NCI-H2029 treated with DMSO at 0.1 percent for 48 hours (cell line): Measurements from ENCODE around the gene ZNF354C.
"Not testable (repeated sequence)": the region's sequence is repeated elsewhere in the genome, so short reads cannot be mapped to it uniquely, and the experiment has no call there.

Source experiments
- DNase-seq: peaks from one replicate; lab custom pipeline; 2025; lab: John Stamatoyannopoulos, UW

The ZNF354C gene

DNA sequence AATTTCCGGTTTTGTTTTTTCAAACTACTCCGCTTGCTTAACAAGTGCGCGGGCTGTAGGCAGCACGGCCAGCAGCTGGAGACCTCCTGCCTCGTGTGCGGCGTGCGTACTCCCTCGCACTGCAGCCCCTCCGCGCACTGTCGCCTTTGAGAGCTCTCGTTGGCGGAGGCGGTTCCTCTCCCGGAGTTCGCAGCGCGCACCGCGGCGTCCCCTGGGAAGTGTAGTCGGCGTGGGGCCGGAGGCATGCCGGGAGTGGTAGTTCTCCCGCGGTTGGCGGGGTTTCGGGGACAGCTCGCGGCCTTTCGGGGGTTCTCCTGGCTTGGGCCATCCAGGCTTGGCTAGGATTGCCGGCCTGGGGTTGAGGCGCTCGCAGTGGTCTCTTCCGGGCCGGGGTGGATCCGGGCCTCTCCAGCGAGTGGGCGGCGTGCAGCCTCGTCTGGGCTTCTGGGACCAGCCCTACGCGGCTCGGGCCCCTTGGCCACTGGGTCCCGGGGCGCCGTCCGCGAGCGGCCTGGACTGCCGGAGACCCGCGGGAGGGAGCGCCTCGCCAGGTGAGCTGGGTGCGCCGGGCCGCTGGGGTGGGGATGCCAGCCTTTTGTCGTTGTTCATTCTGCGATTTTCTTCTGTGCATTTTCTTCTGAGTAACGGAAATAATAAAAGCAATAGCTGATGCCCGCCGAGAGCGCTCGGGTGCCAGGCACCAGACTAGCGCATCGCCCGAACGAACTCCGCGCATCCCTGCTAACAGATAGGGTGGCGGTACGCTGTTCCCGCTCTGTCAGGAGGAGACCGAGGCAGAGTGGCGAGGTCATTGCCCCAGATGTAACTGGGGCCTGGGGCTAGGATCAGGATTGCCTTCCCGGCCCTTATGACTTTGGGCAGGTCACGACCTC, at the start of gene ZNF354C:
Gene ZNF354C (plus strand): TSS at position 258 of the 893 bp plus-strand sequence. CDS start 1,696 bp downstream, outside the sequence.
- DNase-seq, result peak; percentile 45

DNA sequence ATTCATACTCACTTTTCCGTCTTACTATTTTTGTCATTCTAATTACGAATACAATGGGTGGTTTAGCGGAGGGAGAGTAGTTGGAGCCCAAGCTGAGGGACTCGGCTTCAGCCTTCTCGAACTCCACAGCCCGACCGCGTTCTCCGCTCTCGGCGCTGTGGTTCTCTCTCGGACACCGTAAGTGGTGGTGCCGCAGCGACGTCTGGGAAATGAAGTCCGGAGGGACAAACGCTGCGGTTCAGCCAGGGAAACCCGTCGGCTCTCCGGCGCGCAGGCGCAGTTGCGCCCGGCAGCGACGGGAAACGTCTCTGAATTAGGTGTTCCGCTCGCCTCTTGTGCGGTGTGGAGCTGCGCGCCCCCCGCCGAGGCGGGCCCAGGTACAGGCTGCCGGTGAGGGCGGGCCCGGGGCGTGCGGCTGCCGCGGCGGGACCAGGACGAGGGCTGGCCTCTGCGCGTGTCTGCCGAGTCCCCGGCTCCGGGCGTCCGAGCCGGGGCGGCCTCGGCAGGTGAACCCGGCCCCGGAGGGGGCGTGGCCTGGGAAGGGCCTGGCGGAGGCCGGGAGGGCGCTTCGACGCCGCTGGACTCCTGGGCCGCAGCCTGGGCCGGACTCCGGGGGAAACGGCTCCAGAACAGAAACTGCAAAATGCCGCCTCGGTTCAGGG, 36.5 kb upstream of the ZNF354C start, which contains the start of gene ZNF879:
Gene ZNF879 (plus strand): TSS at position 277 of the 662 bp plus-strand sequence. CDS start 1,201 bp downstream, outside the sequence.
- peak; percentile 63 for DNase-seq

GRCh38 chr5:179033004-179033580, 27.1 kb upstream of the ZNF354C start:
- DNase-seq, result no peak

- DNase-seq, result no peak
Measured at GRCh38 chr5:179044765-179045164, 15.4 kb upstream of the ZNF354C start.

DNA sequence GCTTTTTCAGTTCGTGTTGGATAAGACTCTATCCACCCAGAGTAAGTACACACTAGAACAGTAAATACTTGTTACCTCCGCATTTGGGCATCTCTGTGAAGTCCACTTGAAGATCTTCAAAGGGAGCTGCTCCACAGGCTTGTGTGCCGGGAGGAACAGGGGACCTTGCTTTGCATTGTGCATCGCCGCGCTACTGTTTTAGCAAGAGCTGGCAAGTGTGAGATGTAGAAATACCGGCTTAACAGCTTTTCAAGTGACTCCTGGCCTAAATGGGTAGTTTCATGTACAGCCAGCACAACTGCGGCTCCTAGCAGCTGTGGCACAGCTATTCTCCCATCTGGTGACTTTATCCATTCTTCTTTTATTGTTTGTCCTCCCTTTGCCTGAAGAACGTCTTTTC, 8.4 kb upstream of the ZNF354C start:
- no peak for DNase-seq

- no peak for DNase-seq
Measured at GRCh38 chr5:179054036-179054785, 6.0 kb upstream of the ZNF354C start.

- DNase-seq, result no peak
Measured at GRCh38 chr5:179054876-179055275, 5.3 kb upstream of the ZNF354C start.

- no peak for DNase-seq
Measured at GRCh38 chr5:179055436-179055835, 4.7 kb upstream of the ZNF354C start.

DNA sequence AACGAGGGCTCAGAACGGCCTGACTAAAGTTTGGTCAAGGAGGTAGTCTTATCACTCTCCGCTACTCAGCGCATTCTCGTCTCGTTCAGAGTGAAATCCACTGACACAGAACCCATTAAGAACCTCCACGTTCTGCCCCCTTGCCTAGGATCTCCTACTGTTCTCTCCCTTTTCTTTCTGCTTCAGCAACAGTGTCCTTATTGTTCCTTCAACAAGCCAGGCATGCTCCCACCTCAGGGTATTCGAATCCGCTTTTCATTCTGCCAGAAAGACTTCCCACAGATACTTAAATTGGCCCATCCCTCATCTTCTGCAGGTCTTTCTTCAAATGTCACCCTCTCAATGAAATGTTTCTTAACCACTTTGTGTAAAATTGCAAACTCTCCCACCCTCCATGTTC, 4.3 kb upstream of the ZNF354C start:
- no peak for DNase-seq

- no peak for DNase-seq
Measured at GRCh38 chr5:179061025-179061424, 852 bp downstream of the ZNF354C start.

GRCh38 chr5:179065703-179066102, 5.5 kb downstream of the ZNF354C start:
- DNase-seq, result no peak

DNA sequence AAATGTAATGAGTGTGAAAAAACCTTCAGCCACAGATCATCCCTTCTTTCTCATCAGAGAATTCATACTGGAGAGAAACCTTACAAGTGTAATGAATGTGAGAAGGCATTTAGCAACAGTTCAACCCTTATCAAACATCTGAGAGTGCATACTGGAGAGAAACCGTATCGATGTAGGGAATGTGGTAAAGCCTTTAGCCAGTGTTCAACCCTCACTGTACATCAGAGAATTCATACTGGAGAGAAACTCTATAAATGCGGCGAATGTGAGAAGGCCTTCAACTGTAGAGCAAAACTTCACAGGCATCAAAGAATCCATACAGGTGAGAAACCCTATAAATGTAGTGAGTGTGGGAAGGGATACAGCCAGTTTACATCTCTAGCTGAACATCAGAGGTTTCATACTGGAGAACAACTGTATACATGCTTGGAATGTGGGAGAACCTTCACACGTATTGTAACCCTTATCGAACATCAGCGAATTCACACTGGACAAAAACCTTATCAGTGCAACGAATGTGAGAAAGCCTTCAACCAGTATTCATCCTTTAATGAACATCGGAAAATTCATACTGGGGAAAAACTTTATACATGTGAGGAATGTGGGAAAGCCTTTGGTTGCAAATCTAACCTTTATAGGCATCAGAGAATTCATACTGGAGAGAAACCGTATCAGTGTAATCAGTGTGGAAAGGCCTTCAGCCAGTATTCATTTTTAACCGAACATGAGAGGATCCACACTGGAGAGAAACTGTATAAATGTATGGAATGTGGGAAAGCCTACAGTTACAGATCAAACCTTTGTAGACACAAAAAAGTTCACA, 19.2 kb downstream of the ZNF354C start:
- DNase-seq, result no peak

GRCh38 chr5:179080724-179081123, 20.6 kb downstream of the ZNF354C start:
- DNase-seq, result no peak

DNA sequence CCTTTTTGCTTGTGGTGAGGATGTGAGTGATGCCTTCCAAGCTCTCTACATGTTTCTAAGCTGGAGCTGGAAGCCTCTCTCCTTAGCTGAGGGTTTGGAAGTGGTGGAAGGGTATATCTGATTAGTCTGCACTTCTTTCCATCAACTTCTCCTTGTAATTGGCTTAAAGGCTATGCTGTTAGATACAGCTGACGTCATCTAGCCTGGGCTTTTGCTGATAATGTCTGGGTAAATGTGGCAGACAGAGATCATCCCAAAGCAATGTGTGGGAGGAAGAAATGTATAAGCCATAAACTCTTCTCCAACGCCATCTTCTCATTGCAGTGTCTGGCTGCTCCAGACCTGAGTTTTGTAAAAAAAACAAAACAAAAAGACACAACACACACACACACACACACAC, 29.3 kb downstream of the ZNF354C start:
- DNase-seq, result no peak

GRCh38 chr5:179101282-179101681, 41.1 kb downstream of the ZNF354C start:
- not testable (repeated sequence) for DNase-seq

GRCh38 chr5:179110528-179110927, 50.4 kb downstream of the ZNF354C start:
- DNase-seq, result no peak

DNA sequence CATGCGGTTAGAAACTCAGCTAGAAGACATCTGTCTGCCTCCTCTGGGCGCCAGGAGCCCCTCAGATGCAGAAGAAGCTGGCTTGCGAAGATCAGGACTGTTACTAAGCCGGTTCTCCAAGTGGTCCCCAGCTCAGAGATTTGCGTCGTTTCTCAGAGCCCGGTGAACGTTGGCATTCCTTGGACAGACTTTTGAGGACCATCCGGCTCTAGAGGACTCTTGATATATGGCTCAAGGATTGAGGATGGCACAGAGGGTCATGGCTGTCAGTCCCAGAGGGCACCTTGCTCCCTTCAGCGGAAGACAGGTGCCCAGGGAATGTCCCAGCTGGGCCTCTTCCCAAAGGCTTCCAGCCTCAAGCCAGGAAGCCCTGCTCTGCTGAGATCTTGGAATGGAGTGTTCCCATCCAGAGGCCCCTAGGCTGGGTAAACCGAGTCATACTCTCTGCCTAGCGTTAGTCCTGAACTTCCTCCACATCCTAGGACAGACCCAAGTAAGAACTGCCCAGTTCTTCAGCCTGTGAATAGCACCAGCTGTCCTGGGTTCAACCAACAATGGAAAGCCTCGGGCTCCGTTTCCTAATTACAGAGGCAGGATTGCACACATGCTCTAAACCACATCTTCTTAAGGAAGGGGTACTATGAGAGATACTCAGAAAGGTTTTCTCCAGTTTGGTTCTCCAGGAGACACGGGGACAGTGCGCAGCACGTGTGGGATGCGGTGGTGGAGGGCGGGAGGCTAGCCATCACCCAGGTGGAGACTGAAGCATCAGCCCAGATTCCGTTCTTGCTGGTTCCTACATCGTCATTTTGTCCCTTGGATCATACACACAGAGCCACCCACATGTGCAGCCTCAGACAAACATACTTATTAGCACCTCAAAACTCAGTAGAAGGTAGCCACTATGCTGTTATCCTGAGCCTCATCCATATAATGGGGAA, 51.4 kb downstream of the ZNF354C start:
- DNase-seq, result no peak

DNA sequence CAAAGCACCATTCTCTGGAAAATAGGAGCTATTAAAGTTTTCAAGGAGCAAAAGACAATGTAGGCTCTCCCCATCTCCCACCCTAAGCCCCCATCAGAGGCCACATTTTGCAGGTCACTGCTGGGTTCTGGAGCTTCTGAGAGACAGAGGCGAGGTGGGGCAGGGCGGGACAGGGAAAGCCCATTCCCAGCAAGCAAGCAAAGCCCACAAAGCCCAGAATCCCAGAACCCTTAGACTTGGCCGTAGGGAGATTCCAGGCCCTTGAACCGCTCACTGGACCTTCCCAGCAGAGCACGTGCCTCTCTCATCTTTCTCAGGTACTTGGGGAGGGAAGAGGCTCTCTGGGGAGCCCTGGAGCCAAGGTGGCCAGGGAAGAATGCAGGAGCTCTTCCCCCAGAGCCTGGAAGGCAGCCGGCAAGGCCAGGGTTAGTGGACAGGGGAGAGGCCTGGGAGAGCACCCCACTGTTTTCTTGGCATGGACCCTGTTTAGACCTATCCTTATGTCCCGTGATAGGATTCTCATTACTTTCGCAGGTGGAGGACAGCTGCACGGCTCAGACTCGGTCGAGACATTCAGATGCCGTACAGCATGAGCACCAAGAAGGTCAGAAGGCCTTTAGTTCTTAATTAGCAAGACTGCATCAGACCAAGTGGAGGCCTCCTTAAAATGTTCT, 52.4 kb downstream of the ZNF354C start:
- DNase-seq, result no peak

- no peak for DNase-seq
Measured at GRCh38 chr5:179113143-179113530, 53.0 kb downstream of the ZNF354C start.
